H9 (cell line): ENCODE measurements around the gene RARA. TPM values are rescaled to one million over a fixed set of nuclear protein-coding genes. Genes with fewer than 3 reads are reported as not detected.

ENCODE experiments used
- DNase-seq: peaks from one replicate; pipeline ENCODE4 v3.0.0-alpha.2; 2017
- H2AFZ ChIP-seq: one replicate; pipeline ENCODE4 v1.6.1; 2013; ENCODE audit warnings: mild to moderate bottlenecking, low read length, control low read depth, moderate library complexity
- H2AK5ac ChIP-seq: 2 replicates; pipeline ENCODE4 v1.6.1; 2013; ENCODE audit warnings: low read length, control low read depth, mixed read lengths; ENCODE audit not compliant: insufficient read length
- H2BK120ac ChIP-seq: one replicate; pipeline ENCODE4 v1.6.1; 2013; ENCODE audit warnings: low read depth, mild to moderate bottlenecking, low read length, control low read depth, inconsistent platforms; ENCODE audit not compliant: poor library complexity, severe bottlenecking
- H2BK12ac ChIP-seq: 2 replicates; pipeline ENCODE4 v1.6.1; 2013; ENCODE audit warnings: low read length, control low read depth, mixed read lengths, low read depth; ENCODE audit not compliant: insufficient read length
- H2BK15ac ChIP-seq: 2 replicates; pipeline ENCODE4 v1.6.1; 2013; ENCODE audit warnings: low read depth, low read length, control low read depth
- H2BK20ac ChIP-seq: one replicate; pipeline ENCODE4 v1.6.1; 2013; ENCODE audit warnings: low read depth, mild to moderate bottlenecking, low read length, control low read depth, inconsistent platforms; ENCODE audit not compliant: poor library complexity, severe bottlenecking
- H2BK5ac ChIP-seq: 2 replicates; pipeline ENCODE4 v1.6.1; 2013; ENCODE audit warnings: low read length, control low read depth, mixed read lengths; ENCODE audit not compliant: insufficient read length
- H3K14ac ChIP-seq: 2 replicates; pipeline ENCODE4 v1.6.1; 2013; ENCODE audit warnings: low read length, control low read depth; ENCODE audit not compliant: insufficient read depth
- H3K18ac ChIP-seq: 2 replicates; pipeline ENCODE4 v1.6.1; 2013; ENCODE audit warnings: low read depth, mild to moderate bottlenecking, mixed read lengths, low read length, control low read depth; ENCODE audit not compliant: insufficient read length
- H3K23ac ChIP-seq: 2 replicates; pipeline ENCODE4 v1.6.1; 2013; ENCODE audit warnings: low read length, control low read depth, mixed read lengths, low read depth; ENCODE audit not compliant: insufficient read length
- H3K23me2 ChIP-seq: 2 replicates; pipeline ENCODE4 v1.6.1; 2013; ENCODE audit warnings: low read depth, mild to moderate bottlenecking, mixed read lengths, low read length, control low read depth; ENCODE audit not compliant: insufficient read length, poor library complexity, severe bottlenecking
- H3K27ac ChIP-seq: 2 replicates; pipeline ENCODE4 v1.5.1; 2013; ENCODE audit warnings: low read length, control low read depth, mixed read lengths, low read depth; ENCODE audit not compliant: insufficient read length
- H3K27me3 ChIP-seq: 2 replicates; pipeline ENCODE4 v1.6.1; 2013; ENCODE audit warnings: low read length, control low read depth, inconsistent platforms; ENCODE audit not compliant: insufficient read depth
- H3K4ac ChIP-seq: 2 replicates; pipeline ENCODE4 v1.6.1; 2013; ENCODE audit warnings: low read depth, mild to moderate bottlenecking, control low read depth, inconsistent platforms, low read length, moderate library complexity
- H3K4me1 ChIP-seq: 2 replicates; pipeline ENCODE4 v1.6.1; 2013; ENCODE audit warnings: low read length, control low read depth, inconsistent platforms; ENCODE audit not compliant: insufficient read depth
- H3K4me2 ChIP-seq: 2 replicates; pipeline ENCODE4 v1.6.1; 2013; ENCODE audit warnings: low read length, control low read depth, mixed read lengths; ENCODE audit not compliant: insufficient read length, insufficient read depth
- H3K56ac ChIP-seq: 2 replicates; pipeline ENCODE4 v1.6.1; 2013; ENCODE audit warnings: low read depth, mild to moderate bottlenecking, mixed read lengths, low read length, control low read depth; ENCODE audit not compliant: insufficient read length
- H3K79me1 ChIP-seq: 2 replicates; pipeline ENCODE4 v1.6.1; 2013; ENCODE audit warnings: low read depth, mild to moderate bottlenecking, moderate library complexity, low read length, control low read depth, inconsistent platforms; ENCODE audit not compliant: insufficient read depth, poor library complexity, severe bottlenecking
- H3K79me2 ChIP-seq: 2 replicates; pipeline ENCODE4 v1.6.1; 2013; ENCODE audit warnings: low read length, control low read depth, inconsistent platforms; ENCODE audit not compliant: insufficient read depth
- H3K9ac ChIP-seq: 2 replicates; pipeline ENCODE4 v1.6.1; 2013; ENCODE audit warnings: low read length, control low read depth, mixed read lengths; ENCODE audit not compliant: insufficient read length; ENCODE audit errors: extremely low read depth
- H3K9me3 ChIP-seq: one replicate; pipeline ENCODE4 v1.6.1; 2013; ENCODE audit warnings: low read depth, low read length, inconsistent platforms; ENCODE audit not compliant: control insufficient read depth
- H3T11ph ChIP-seq: one replicate; pipeline ENCODE4 v1.6.1; 2013; ENCODE audit warnings: mild to moderate bottlenecking, low read length, control low read depth, inconsistent platforms
- H4K20me1 ChIP-seq: one replicate; pipeline ENCODE4 v1.6.1; 2013; ENCODE audit not compliant: control insufficient read depth, insufficient read length, insufficient read depth
- H4K5ac ChIP-seq: 2 replicates; pipeline ENCODE4 v1.6.1; 2013; ENCODE audit warnings: low read depth, mild to moderate bottlenecking, mixed read lengths, low read length, control low read depth; ENCODE audit not compliant: insufficient read length
- H4K8ac ChIP-seq: replicated peaks from 2 replicates; pipeline ENCODE4 v1.6.1; 2013; ENCODE audit warnings: low read length, control low read depth, mixed read lengths, low read depth; ENCODE audit not compliant: insufficient read length
- H4K91ac ChIP-seq: 2 replicates; pipeline ENCODE4 v1.6.1; 2013; ENCODE audit warnings: low read depth, mild to moderate bottlenecking, moderate library complexity, mixed read lengths, low read length, control low read depth; ENCODE audit not compliant: insufficient read length
- H3K27ac Mint-ChIP-seq, 3 experiments: 2 replicates in 2 of 3; 3 replicates in 1 of 3; pipeline ENCODE4 v1.8.0; 2020 to 2021; ENCODE audit warnings: mixed read lengths in 3 of 3, mild to moderate bottlenecking in 1 of 3, moderate library complexity in 1 of 3
- H3K27me3 Mint-ChIP-seq: 2 replicates; pipeline ENCODE4 v1.8.0; 2021; ENCODE audit warnings: low read depth, mild to moderate bottlenecking, moderate library complexity, mixed read lengths
- H3K36me3 Mint-ChIP-seq, 3 experiments: 2 replicates in 2 of 3; 3 replicates in 1 of 3; pipeline ENCODE4 v1.8.0; 2020 to 2021; ENCODE audit warnings: low read depth in 3 of 3, mixed read lengths in 3 of 3; ENCODE audit not compliant: insufficient read depth in 1 of 3
- H3K4me1 Mint-ChIP-seq, 2 experiments: 2 replicates each; pipeline ENCODE4 v1.8.0; 2020; ENCODE audit warnings: mixed read lengths in 2 of 2
- H3K4me3 Mint-ChIP-seq, 2 experiments: 2 replicates in 1 of 2; 3 replicates in 1 of 2; pipeline ENCODE4 v1.8.0; 2020 to 2021; ENCODE audit warnings: mild to moderate bottlenecking in 2 of 2, mixed read lengths in 2 of 2, moderate library complexity in 1 of 2
- H3K9me3 Mint-ChIP-seq, 2 experiments: 2 replicates in 1 of 2; 3 replicates in 1 of 2; pipeline ENCODE4 v1.8.0; 2020; ENCODE audit warnings: mild to moderate bottlenecking in 2 of 2, mixed read lengths in 2 of 2, moderate library complexity in 1 of 2
- WGBS: extraction: QIAGEN DNeasy Blood & Tissue Kit; methylation state at CpG from one replicate; pipeline ENCODE4 v1.1.7; 2013; ENCODE audit warnings: missing lambda C conversion rate, low lambda C conversion rate, mixed read lengths; ENCODE audit not compliant: insufficient read length; ENCODE audit errors: extremely low coverage; 5-methylcytosine and 5-hydroxymethylcytosine counted together
- total RNA-seq: library from RNA; stranded (reverse); gene quantifications from 2 replicates; pipeline ENCODE4 v1.2.1, GENCODE V29; 2021
- TF ChIP-seq, protein P1 (sequence below): fragments of 200-600 bp; sonication (generic); conservative IDR thresholded peaks from 3 replicates; pipeline ENCODE4 v1.8.0; 2021; ENCODE audit warnings: antibody characterized with exemption, mild to moderate bottlenecking

Gene RARA
- total RNA-seq, 1 experiment from 2014 or later: 17.6 TPM

DNA sequence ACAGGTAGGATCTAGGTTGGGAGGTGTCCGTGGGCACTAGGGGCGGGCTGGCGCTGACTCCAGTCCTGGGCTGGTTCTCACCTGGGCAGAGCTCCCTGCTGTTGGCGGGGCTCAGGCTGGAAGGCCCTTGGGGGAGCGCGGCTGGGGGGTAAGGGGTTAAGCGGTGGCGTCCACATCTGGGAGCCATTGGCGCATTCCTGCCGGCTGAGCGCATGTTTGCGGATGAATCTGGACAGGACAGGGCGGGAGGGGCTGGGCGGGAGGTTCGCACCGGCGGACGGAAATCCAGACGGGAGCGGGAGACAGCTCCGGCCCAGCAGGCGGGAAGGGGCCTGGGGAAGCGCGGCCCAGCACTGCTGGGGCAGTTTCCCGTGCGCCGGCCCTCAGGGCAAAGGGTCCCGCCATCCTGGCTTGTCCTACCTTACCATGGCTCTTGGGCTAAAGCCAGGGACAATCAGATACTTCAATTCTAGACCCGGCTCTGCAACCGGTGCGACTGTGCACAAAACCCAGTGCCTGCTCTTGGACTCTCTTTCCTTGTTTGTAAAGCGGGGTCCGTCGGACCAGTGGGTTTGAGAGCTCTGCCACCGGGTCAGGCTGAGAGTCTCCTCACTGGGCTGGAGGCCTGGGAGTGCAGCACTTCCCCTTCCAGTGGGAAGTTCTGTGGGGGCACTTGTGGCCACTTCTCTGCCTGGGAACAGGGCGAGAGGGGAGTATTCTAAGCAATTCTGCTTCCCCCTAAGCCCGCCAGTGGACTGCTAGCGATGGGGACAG lies 7.8 kb downstream of the RARA start:
- H3K23ac ChIP-seq: no peak overlapping the region
- H2AFZ ChIP-seq: no peak overlapping the region
- H3K14ac ChIP-seq: no peak overlapping the region
- no peak overlapping the region for H3K18ac ChIP-seq
- H4K8ac ChIP-seq: no peak overlapping the region
- no peak overlapping the region for H2BK20ac ChIP-seq
- H3K4me2 ChIP-seq: peak overlapping the region; percentile 68
- Mint-ChIP-seq H3K27me3 (peaks cover 60% of the 10 kb centered on the region), H3K4me1 (peaks cover 61 to 80% of the 10 kb centered on the region in 2 experiments), H3K9me3 (no peaks in the 10 kb centered on the region), H3K36me3 (no peaks in the 10 kb centered on the region; a peak in 1 of 7 replicates), H3K27ac (peak overlapping the region in 2 of 3 experiments; percentile 70 to 80; a peak in 2 of 7 replicates), H3K4me3 (peak overlapping the region; percentile 80 to 94)
- H4K5ac ChIP-seq: no peak overlapping the region
- H2BK120ac ChIP-seq: no peak overlapping the region
- H3K9me3 ChIP-seq: no peaks in the 10 kb centered on the region
- no peak overlapping the region for H3T11ph ChIP-seq
- H2BK5ac ChIP-seq: no peak overlapping the region
- no peak overlapping the region for H3K4ac ChIP-seq
- peaks cover 8% of the 10 kb centered on the region; the same call in 1 of the 2 replicates for H3K4me1 ChIP-seq
- H2BK12ac ChIP-seq: no peak overlapping the region
- no peak overlapping the region for H2BK15ac ChIP-seq
- H3K79me1 ChIP-seq: no peaks in the 10 kb centered on the region
- H3K27ac ChIP-seq: no peak overlapping the region
- peaks cover 26% of the 10 kb centered on the region for H3K23me2 ChIP-seq
- H4K91ac ChIP-seq: no peak overlapping the region
- no peaks in the 10 kb centered on the region; the same call in 1 of the 2 replicates for H3K79me2 ChIP-seq
- DNase-seq: peak; percentile 79
- no CpG with 5 or more reads among the region's 38 CpGs for WGBS
- H3K56ac ChIP-seq: no peak overlapping the region
- no peak overlapping the region for H3K9ac ChIP-seq
- peaks cover 5% of the 10 kb centered on the region; the same call in 1 of the 2 replicates for H3K27me3 ChIP-seq
- TF ChIP-seq, protein P1, sequence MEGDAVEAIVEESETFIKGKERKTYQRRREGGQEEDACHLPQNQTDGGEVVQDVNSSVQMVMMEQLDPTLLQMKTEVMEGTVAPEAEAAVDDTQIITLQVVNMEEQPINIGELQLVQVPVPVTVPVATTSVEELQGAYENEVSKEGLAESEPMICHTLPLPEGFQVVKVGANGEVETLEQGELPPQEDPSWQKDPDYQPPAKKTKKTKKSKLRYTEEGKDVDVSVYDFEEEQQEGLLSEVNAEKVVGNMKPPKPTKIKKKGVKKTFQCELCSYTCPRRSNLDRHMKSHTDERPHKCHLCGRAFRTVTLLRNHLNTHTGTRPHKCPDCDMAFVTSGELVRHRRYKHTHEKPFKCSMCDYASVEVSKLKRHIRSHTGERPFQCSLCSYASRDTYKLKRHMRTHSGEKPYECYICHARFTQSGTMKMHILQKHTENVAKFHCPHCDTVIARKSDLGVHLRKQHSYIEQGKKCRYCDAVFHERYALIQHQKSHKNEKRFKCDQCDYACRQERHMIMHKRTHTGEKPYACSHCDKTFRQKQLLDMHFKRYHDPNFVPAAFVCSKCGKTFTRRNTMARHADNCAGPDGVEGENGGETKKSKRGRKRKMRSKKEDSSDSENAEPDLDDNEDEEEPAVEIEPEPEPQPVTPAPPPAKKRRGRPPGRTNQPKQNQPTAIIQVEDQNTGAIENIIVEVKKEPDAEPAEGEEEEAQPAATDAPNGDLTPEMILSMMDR: no peak
- peaks cover 4% of the 10 kb centered on the region for H4K20me1 ChIP-seq
- H2AK5ac ChIP-seq: no peak overlapping the region
